Gastrocnemius medialis (tissue), 4 donors: ENCODE measurements around the gene PSME3. TPM values are rescaled to one million over a fixed set of nuclear protein-coding genes. Genes with fewer than 3 reads are reported as not detected.
A peak's percentile ranks its signal among the peaks of the same experiment; 100 is the strongest.

Experiments used
- ATAC-seq, 2 donors: fragments of 150-250 bp; one replicate each; pipeline ENCODE4 v1.9.1; 2016
- DNase-seq, 2 donors: peaks; one replicate each; pipeline ENCODE4 v3.0.0-alpha.2; 2019
- H3K27ac ChIP-seq, 4 donors: fragments of 200-600 bp; sonication (generic); 1 replicate in 1 of 4; 2 replicates in 3 of 4; pipeline ENCODE4 v1.5.1; 2016 to 2018; ENCODE audit warnings: mild to moderate bottlenecking in 2 of 4, moderate library complexity in 1 of 4
- H3K27me3 ChIP-seq, 3 donors: fragments of 200-600 bp; sonication (generic) in 2 of 3; 1 replicate in 1 of 3; 2 replicates in 2 of 3; pipeline versions ENCODE4 v1.5.1 to v1.6.0; 2016 to 2019; ENCODE audit warnings: mild to moderate bottlenecking in 1 of 3, moderate library complexity in 1 of 3
- H3K36me3 ChIP-seq, 2 donors: fragments of 200-600 bp; sonication (generic) in 1 of 2; one replicate each; pipeline ENCODE4 v1.5.1; 2017 to 2018
- H3K4me1 ChIP-seq, 2 donors: fragments of 200-600 bp; sonication (generic) in 1 of 2; one replicate each; pipeline ENCODE4 v1.5.1; 2016 to 2017; ENCODE audit warnings: mild to moderate bottlenecking in 2 of 2
- H3K4me3 ChIP-seq, 4 donors: fragments of 200-600 bp; sonication (generic) in 3 of 4; 1 replicate in 1 of 4; 2 replicates in 3 of 4; pipeline ENCODE4 v1.5.1; 2016 to 2019; ENCODE audit warnings: mild to moderate bottlenecking in 2 of 4
- H3K9me3 ChIP-seq, 3 donors: fragments of 200-600 bp; sonication (generic) in 2 of 3; 1 replicate in 1 of 3; 2 replicates in 2 of 3; pipeline ENCODE4 v1.5.1; 2016 to 2019
- POLR2A ChIP-seq, 2 donors: fragments of 450-650 bp; IDR thresholded peaks; one replicate each; pipeline ENCODE4 v1.6.1; 2017; ENCODE audit warnings: antibody characterized with exemption in 2 of 2, mild to moderate bottlenecking in 2 of 2, moderate library complexity in 2 of 2
- in situ Hi-C, 4 donors: fragments of 200-750 bp; cut with MboI; loops; one replicate each; pipeline versions ENCODE4 v1.15.0 to v1.8.0; 2017; ENCODE audit warnings: low sequenced_read_pairs in 4 of 4
- intact Hi-C: fragments of 100-400 bp; cut with DNase I; formaldehyde crosslinking; loops from one replicate; pipeline ENCODE4 v1.15.1; 2023; ENCODE audit warnings: low total_unique reads
- total RNA-seq, 4 donors: library from RNA; depleted of rRNA; stranded (reverse); fragments of >200 nt; gene quantifications; one replicate each; pipeline versions ENCODE4 v1.1.0 to v1.2.3, GENCODE V29; 2016
- TF ChIP-seq, protein P1 (sequence below), 5 experiments: fragments of 450-650 bp in 3 of 5; fragments of 200-600 bp in 2 of 5; sonication (generic) in 2 of 5; IDR thresholded peaks in 4 of 5; conservative IDR thresholded peaks in 1 of 5; 1 replicate in 4 of 5; 2 replicates in 1 of 5; pipeline ENCODE4 v1.5.1; 2016 to 2019; ENCODE audit warnings: antibody characterized with exemption in 5 of 5, mild to moderate bottlenecking in 3 of 5, moderate library complexity in 3 of 5

Gene PSME3
- total RNA-seq, 4 donors from 2014 or later, result 84.2 to 101 (median 88.7) TPM

DNA sequence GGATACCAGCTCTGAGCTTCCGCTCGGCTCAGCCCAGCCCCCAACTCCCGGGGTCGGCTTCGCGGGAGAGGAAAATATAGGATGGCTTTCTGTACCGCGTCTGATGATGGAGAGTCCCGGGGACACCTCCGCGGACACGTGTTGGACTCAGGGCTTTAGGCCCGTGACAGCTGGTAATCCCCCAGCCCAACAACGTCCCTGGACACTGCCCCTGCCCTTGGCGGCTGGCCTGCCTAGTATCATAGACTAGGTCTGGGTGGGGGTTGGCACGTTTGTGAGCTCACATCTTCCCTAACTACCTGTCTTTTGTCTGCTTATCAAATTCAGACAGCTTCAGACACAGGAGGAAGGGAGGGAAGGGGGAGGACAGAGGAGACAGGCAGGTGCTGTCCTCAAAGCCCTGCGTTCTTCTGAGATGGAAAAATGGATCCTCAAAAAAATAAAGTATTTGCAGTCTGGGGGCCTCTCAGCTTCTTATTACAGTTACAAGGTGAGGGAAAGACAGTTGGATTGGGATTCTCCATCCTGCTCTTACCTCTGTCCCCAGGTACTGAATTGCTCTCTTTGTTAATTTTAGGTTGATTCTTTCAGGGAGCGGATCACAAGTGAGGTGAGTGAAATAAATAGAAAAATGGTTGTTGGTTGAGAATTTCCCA lies 698 bp downstream of the PSME3 start:
- intact Hi-C loops, result loop anchor here (5.0 to 10.0 kb wide), 2 partner anchors 163 to 561 kb away; partner anchors contain the start of genes ARL4D and RPL27
- Histone ChIP-seq H3K36me3 (peaks cover 0 to 42% of the 10 kb centered on the region in 2 donors), H3K27ac (peak overlapping the region; percentile 80 to 94 (median 89)), H3K27me3 (no peaks in the 10 kb centered on the region), H3K4me1 (peaks cover 18 to 27% of the 10 kb centered on the region in 2 donors), H3K9me3 (no peaks in the 10 kb centered on the region), H3K4me3 (peak overlapping the region; percentile 77 to 97 (median 96))
- in situ Hi-C loops, result no loop called here
- no peak for DNase-seq
- ATAC-seq, result peak; percentile 4 to 11
- TF ChIP-seq POLR2A (IDR thresholded peaks at IDR 0.05), result no peak
- TF ChIP-seq, protein P1, sequence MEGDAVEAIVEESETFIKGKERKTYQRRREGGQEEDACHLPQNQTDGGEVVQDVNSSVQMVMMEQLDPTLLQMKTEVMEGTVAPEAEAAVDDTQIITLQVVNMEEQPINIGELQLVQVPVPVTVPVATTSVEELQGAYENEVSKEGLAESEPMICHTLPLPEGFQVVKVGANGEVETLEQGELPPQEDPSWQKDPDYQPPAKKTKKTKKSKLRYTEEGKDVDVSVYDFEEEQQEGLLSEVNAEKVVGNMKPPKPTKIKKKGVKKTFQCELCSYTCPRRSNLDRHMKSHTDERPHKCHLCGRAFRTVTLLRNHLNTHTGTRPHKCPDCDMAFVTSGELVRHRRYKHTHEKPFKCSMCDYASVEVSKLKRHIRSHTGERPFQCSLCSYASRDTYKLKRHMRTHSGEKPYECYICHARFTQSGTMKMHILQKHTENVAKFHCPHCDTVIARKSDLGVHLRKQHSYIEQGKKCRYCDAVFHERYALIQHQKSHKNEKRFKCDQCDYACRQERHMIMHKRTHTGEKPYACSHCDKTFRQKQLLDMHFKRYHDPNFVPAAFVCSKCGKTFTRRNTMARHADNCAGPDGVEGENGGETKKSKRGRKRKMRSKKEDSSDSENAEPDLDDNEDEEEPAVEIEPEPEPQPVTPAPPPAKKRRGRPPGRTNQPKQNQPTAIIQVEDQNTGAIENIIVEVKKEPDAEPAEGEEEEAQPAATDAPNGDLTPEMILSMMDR (IDR thresholded peaks at IDR 0.05 in 4 of 5, conservative IDR thresholded peaks at IDR 0.05 in 1 of 5), result no peak

DNA sequence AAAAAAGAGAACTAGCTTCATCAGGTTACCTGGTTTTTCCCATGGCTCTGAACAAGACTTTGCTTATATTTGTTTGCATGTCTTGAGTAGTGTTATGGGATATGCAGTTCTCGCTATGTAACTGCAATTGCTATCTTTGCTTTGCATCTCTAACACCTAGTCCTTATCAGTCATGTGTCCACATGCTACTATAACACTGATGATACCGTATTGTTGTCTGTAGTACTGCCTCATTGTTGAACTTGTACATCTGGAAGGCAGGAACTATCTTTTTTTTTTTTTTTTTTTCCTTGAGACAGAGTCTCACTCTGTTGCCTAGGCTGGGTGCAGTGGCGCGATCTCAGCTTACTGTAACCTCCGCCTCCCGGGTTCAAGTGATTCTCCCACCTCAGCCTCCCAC lies 2.5 kb downstream of the PSME3 start:
- H3K9me3 ChIP-seq, result no peaks in the 10 kb centered on the region
- peaks cover 0 to 60% of the 10 kb centered on the region in 2 donors for H3K36me3 ChIP-seq
- H3K4me3 ChIP-seq, result no peak overlapping the region
- TF ChIP-seq, protein P1 (IDR thresholded peaks at IDR 0.05 in 4 of 5, conservative IDR thresholded peaks at IDR 0.05 in 1 of 5), result no peak
- no peak for TF ChIP-seq POLR2A (IDR thresholded peaks at IDR 0.05)
- H3K27me3 ChIP-seq, result no peaks in the 10 kb centered on the region
- intact Hi-C loops, result loop anchor here (10.0 kb wide), 1 partner anchor 559 kb away; the partner anchor contains the start of gene ARL4D
- DNase-seq (no peak), ATAC-seq (no peak)
- no peak overlapping the region for H3K27ac ChIP-seq
- in situ Hi-C loops, result no loop called here
- peaks cover 18 to 27% of the 10 kb centered on the region in 2 donors for H3K4me1 ChIP-seq

DNA sequence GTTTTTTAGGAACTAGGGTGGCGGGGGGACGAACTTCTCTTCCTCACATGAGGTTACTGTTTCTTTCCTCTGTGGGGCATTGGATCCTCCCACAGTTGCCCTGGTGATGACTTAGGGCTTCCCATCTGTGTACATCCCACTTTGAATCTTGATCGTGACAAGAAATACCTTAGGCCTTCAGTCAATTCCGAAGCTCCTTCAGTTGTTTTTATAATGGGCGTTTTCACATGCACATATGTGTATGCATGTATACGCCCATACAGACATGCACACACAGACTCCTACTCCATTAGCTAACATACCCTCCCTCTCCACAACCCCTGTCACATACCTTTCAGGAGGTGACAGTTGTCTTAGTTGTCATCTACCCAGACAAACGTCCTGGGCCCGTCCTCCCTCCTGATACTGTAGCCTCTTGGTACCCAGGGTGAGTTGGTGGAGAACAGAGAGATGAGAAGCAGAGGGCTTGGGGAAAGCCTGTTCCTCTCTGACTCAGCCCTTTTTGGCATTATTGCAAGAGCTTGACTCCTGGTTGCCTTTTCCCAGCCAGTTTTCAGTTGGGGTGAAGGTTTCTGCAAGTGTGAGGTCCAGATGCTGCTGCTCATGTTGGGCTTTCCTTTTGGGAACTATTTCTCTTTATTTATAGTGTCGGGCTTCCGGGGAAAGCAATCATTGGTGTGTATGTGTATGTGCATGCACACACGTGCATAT lies 8.9 kb downstream of the PSME3 start:
- Histone ChIP-seq H3K4me3 (no peak overlapping the region), H3K27ac (no peak overlapping the region), H3K27me3 (no peaks in the 10 kb centered on the region), H3K36me3 (peaks cover 0 to 82% of the 10 kb centered on the region in 2 donors), H3K4me1 (no peaks in the 10 kb centered on the region), H3K9me3 (no peaks in the 10 kb centered on the region)
- intact Hi-C loops, result loop anchor here (2.0 kb wide), 1 partner anchor 87 kb away; no protein-coding TSS in a partner anchor
- no peak for ATAC-seq
- in situ Hi-C loops, result loop anchor here (5.0 to 10.0 kb wide), 3 partner anchors 83 to 95 kb away; no protein-coding TSS in a partner anchor
- no peak for TF ChIP-seq POLR2A (IDR thresholded peaks at IDR 0.05)
- TF ChIP-seq, protein P1 (IDR thresholded peaks at IDR 0.05 in 4 of 5, conservative IDR thresholded peaks at IDR 0.05 in 1 of 5), result no peak
- DNase-seq, result no peak

DNA sequence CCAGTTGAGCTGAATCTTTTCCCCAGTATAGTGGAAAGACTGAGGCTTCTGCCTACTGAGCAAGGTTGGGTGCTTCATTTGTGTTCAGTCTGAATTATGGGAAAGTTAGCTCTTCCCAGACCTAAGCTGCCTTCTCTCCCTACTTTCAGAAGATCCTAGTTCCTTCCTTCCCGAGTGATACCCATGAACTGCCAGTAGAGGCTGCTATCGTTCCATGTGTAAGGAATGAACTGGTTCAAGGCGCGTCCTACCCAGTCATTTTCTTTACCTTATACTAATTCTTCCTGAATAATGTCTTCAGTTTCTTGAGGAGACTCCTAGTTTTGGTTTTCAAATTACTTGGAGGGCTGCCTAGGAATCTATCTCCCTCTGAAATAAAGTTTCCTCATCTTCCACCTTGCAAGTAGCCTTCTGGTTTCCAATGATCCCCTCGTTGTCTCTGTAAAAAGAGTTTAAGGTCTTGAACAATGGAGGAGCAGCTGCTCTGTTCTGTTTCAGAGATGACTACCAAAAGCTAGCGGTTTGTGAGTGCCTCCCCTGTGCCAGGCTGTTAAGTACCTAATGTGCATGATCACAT lies 10.2 kb downstream of the PSME3 start:
- Histone ChIP-seq H3K4me3 (no peak overlapping the region), H3K27me3 (no peaks in the 10 kb centered on the region), H3K4me1 (no peaks in the 10 kb centered on the region), H3K27ac (no peak overlapping the region), H3K36me3 (peaks cover 0 to 69% of the 10 kb centered on the region in 2 donors), H3K9me3 (no peaks in the 10 kb centered on the region)
- intact Hi-C loops (loop anchor here (1.0 to 2.0 kb wide), 3 partner anchors 85 to 155 kb away; partner anchors contain the start of gene RPL27), in situ Hi-C loops (loop anchor here (5.0 to 10.0 kb wide), 3 partner anchors 81 to 94 kb away; no protein-coding TSS in a partner anchor)
- no peak for TF ChIP-seq POLR2A (IDR thresholded peaks at IDR 0.05)
- TF ChIP-seq, protein P1 (IDR thresholded peaks at IDR 0.05 in 4 of 5, conservative IDR thresholded peaks at IDR 0.05 in 1 of 5), result peak; percentile 83 to 91 (median 89)
- ATAC-seq, result peak; percentile 58 to 83
- no peak for DNase-seq
